ENCODE measurements around the gene CCDC51. TPM values are rescaled to one million over a fixed set of nuclear protein-coding genes. Genes with fewer than 3 reads are reported as not detected.
"Not testable (repeated sequence)": the region's sequence is repeated elsewhere in the genome, so short reads cannot be mapped to it uniquely, and the experiment has no call there.

The CCDC51 gene
- total RNA-seq, 1 experiment from 2014 or later, result 23.3 TPM

DNA sequence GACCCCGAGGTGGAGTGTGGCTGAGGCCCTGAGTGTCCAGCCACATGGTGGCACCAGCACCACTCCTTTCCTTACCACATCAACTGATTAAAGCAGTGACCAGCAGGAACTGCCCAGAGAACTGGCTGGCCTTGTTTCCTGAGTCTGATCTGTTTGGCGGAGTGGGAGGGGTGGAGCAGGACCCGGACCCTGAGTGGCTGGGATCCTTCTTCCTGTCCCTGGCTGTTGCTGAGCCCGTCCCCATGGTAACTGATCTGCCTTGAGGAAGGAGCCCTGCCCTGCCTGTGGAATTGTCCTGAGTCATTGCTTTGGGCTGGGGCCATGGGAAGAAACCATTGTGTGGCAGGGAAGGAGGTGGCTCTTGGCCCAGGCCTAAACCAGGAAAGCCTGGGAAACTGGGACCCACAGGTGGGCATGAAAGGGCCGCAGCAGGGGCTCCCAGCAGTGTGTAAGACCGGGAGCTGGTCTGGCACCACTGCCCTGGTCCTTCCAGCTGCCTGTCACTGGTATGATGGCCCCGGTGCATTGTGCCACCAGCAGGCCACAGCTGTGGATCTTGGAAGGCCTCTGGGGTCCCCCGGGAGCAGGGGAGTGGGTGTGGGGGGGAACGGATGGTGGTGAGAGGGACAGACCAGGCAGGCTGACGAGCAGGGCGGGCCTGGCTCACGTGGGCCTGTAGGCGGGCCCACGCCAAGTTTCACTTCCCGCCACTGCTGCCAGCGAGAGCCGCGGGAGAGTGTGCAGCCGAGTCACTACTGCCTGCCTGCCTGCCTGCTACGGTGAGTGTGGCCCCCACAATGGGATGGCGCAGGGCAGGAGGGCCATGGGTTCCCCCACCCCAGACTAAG, 25.8 kb upstream of the CCDC51 start:
- peak; percentile 99 for DNase-seq (ENCODE audit: low spot score)

DNA sequence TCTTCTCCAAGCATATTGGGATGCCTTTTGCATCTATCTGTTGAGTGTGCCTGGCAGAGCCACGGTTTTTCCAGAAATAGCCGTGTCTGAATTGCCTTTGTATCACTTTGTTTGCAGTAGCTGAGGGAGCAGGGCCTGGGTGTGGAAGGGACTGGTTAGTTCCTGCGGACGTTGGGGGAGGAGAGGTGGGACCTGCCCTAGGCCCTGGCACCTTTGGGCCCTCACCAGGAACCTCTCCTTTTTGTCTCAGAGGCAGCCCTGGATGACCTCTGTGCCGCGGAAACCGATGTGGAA, 25.3 kb upstream of the CCDC51 start:
- no peak for DNase-seq (ENCODE audit: low spot score)

DNA sequence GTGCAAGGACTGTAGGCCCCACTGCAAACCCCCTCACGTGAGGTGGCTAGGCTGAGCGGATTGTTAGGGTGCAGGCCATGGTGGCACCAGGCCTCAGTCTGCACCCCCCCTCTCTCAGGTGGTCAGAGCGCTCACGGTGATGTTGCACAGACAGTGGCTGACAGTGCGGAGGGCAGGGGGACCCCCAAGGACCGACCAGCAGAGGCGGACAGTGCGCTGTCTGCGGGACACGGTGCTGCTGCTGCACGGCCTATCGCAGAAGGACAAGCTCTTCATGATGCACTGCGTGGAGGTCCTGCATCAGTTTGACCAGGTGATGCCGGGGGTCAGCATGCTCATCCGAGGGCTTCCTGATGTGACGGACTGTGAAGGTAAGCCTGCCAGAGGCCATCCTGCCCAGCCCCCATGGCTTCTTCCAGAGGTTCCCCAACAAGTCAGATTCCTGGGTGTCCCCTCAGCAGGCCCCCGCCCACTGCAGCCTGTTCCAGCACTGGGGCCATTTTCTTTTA, 24.8 kb upstream of the CCDC51 start:
- no peak for DNase-seq (ENCODE audit: low spot score)

DNA sequence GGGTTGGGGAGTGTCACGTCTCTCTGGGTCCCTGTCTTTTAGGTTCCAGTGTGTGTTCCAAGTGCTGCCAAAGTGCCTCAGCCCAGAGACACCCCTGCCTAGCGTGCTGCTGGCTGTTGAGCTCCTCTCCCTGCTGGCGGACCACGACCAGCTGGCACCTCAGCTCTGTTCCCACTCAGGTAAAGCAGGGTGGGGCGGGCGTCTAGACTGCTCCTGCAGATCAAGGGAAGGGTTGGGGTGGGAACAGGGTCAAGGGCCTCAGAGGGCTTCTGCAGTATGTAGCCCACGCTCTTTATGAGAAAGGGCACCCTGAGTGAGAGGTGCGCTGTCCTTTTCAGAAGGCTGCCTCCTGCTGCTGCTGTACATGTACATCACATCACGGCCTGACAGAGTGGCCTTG, 23.8 kb upstream of the CCDC51 start:
- no peak for DNase-seq (ENCODE audit: low spot score)

DNA sequence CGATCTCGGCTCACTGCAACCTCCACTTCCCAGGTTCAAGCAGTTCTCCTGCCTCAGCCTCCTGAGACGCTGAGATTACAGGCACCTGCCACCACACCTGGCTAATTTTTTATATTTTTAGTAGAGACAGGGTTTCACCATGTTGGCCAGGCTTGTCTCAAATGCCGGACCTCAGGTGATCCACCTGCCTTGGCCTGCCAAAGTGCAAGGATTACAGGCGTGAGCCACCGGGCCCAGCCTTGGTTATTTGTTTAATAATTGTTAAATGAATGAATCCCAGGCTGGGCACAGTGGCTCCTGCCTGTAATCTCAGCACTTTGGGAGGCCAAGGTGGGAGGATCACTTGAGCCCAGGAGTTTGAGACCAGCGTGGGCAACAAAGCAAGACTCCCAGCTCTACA, 21.8 kb upstream of the CCDC51 start:
- not testable (repeated sequence) for DNase-seq (ENCODE audit: low spot score)

DNA sequence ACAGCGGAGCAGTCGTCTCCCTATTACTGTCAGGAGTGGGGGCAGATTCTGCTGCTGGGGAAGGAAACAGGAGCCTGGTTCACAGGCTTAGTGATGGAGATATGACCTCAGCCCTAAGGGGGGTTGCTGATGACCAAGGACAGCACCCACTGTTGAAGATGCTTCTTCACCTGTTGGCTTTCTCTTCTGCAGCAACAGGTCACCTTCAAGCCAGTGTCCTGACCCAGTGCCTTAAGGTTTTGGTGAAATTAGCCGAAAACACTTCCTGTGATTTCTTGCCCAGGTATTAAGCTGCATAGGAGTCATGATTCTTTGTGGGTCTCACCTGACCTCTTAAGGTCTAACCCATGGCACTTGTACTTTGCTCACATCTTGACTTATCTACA, 20.6 kb upstream of the CCDC51 start:
- no peak for DNase-seq (ENCODE audit: low spot score)

DNA sequence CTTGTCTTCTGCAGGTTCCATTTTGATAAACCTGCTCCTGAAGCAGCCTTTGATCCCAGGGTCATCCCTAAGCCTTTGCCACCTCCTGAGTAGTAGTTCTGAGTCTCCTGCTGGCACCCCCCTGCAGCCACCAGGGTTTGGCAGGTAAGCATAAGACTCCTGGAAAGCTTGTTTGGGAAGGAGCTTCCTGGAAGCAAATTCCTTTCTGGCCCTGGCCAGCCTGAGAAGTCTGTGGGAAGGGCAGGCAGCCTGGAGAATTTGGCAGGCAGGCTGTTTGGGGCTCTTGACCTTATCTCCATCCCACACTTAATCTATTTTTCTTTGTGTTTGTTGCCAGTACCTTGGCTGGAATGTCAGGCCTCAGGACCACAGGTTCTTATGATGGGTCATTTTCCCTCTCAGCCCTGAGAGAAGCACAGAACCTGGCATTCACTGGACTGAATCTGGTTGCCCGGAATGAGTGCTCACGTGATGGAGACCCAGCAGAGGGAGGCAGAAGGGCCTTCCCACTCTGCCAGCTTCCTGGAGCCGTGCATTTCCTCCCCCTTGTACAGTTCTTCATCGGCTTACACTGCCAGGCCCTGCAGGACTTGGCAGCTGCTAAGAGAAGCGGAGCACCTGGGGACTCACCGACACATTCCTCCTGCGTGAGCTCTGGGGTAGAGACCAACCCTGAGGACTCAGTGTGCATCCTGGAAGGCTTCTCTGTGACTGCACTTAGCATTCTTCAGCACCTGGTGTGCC, 20.0 kb upstream of the CCDC51 start:
- no peak for DNase-seq (ENCODE audit: low spot score)

DNA sequence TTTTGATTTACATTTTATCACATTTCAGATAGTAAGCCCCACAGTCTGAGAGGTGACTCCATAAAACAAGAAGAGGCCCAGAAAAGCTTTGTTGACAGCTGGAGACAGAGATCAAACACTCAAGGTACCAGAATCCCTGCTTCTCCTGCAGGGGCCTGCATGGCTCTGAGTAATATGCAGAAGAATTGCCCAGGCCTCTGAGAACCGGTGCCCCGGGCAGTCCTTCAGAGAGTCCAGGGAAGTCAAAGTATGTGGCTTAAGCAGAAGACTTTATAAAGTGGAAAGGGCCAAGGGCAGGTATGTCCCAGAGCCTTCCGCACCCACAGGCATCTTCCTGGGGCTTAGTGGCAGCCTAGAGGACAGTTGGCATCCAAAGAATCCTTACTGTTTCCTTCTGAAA, 19.4 kb upstream of the CCDC51 start:
- no peak for DNase-seq (ENCODE audit: low spot score)

DNA sequence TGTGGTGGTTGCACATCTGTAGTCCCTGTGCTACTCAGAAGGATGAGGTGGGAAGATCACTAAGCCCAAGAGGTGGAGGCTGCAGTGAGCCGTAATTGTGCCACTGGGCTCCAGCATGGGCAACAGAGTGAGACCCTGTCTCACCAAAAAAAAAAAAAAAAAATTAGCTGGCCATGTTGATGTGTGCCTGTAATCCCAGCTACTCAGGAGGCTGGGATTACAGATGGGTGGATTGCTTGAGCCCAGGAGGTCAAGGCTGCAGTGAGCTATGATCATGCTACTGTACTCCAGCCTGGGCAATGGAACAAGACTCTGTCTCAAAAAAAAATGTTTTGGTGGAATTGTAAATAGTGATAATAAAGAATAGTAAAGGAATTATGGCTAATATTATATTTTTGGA, 16.5 kb upstream of the CCDC51 start:
- no peak for DNase-seq (ENCODE audit: low spot score)

DNA sequence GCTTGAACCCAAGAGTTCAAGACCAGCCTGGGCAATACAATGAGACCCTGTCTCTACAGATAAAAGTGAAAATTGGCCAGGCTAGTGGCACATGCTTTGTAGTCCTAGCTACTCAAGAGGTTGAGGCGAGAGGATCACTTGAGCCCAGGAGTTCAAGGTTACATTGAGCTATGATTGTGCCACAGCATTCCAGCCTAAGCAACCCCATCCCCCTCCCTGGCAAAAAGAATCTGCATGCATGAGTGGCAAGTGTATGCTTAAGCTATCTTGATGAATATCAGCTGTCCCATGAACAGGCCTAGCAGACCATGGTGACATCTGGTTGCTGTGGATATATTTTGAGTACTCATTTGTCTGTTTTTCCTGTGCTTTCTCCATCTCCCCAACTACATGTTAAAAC, 11.4 kb upstream of the CCDC51 start:
- no peak for DNase-seq (ENCODE audit: low spot score)

DNA sequence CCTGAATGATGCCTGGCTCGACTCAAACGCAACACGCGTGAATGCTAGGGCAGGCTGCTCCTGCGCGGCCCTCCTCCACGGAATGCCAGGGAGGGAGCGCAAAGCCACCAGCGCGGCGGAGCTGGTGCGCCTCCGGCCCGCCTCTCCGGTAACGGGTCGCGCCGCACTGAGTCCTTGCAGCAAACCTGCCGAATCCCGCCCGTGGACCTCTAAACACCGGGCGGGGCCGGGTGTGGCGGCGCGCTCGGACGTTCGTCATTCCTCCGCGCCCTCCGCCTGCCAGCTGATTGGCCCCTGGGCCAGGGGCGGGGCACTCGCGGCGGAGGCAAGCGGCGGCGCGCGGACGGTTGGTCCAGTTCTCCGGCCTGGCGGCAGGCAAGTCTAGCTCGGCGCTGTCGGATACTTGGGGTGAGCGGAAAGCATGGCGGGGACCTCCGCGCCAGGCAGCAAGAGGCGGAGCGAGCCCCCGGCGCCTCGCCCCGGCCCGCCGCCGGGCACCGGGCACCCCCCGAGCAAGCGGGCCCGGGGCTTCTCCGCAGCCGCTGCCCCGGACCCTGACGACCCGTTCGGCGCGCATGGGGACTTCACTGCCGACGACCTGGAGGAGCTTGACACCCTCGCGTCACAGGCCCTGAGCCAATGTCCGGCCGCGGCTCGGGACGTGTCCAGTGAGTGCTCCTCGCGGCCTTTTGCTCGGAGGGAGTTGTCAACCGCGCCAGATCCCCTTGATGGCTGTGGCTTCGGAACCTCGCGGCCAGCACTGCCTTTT, 6.7 kb upstream of the CCDC51 start, which contains the start of gene ATRIP:
ATRIP (plus strand) TSS at position 313 of the 769 bp plus-strand sequence; CDS start at position 422, 109 bp downstream.
- peak; percentile 63 for DNase-seq (ENCODE audit: low spot score)

DNA sequence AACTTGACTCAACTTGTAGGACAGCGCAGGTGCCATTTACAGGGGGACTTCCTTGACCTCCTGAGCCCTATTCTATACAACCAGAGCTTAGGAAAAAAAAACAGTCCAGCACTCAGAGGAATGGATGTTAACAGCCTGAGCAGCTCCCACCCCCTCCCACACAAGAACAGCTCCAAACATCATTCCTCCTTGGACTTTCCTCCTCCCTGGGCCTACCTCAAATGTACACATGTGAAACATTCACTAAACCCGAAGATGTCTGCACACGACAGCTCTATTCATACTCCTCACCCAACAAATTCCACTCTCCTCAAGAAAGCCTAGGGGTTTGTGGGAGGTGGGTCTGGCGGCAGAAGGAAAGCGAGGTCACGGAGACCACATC, 6.1 kb upstream of the CCDC51 start:
- DNase-seq (ENCODE audit: low spot score), result no peak

DNA sequence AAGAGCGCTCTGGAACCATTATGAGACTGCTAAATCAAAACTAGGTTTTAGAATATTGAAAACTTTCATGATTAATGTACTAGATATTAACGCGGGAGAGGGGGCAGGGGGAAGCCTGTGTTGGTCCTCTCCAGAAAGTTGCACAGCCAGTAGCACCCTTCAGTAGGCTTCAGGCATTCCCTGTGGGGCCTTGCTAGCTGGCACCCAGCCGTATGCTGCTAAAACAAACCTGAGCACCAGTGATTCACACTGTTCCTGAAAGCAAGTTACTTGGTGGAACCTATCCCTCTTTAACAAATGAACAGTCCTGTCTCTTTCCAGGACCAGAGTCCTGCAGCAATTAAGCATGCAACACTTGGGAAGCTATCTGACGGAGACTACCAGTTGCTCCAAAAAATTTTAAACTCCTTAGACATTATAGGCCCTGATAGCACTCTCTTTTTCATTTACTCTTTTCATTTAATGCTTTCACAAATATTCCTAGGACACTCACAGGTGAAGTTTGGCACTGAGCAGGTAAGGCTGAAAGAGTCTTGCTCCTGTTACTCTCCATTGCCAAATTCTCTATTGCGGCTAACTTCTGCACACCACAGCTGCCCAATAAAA, 5.5 kb upstream of the CCDC51 start:
- no peak for DNase-seq (ENCODE audit: low spot score)

DNA sequence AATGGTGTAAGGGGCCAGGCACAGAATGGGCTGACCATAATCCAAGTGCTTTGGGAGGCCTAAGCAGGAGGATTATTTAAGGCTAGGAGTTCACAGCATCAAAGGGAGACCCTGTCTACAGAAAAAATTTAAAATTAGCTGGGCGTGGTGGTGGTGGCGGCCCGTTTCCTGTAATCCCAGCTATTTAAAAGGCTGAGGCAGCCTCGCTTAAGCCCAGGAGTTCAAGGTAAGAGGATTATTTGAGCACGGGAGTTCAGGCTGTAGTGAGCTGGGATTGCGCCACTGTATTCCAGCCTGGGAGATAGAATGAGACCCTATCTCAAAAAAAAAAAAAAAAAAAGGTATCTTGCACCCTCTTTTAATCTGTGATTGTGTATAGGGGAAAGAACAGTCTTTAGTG, 2.0 kb upstream of the CCDC51 start:
- DNase-seq (ENCODE audit: low spot score), result no peak

DNA sequence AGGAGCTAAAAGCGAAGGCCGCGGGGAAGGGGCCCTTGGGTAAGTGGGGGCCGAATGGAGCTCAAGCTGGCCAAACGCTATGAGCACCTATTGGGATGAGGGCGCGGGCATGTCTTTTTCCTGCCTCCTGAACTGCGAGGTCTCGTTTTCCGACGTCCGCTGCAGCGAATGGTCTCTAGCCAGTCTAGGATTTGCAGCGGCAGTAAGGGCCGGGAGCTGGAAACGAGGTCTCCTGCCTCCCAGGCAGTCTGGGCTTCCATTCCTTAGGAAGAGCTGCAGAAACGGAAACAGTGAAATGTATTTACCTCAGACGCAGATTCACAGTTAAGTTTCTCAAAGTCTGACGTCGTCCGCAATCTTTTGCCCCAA, 655 bp upstream of the CCDC51 start:
- no peak for DNase-seq (ENCODE audit: low spot score)

DNA sequence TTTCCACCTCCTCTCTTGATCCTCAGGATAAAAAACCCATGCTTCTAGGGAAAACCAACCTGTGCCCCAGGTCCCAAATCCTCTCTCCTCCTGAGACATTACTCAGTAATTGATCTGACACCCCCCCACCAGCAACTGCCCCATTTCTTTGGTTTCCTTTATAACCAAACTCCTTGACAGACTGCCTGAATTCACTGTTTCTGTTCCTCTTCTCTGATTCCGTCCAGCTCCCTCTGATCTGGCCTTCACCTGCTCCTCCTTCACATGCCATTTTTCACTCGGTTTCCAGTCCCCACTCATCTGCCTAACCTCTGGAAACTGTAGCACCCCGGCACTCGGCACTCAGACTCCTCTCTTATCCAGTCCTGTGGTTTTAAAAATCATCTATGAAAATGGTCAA, 2.1 kb downstream of the CCDC51 start:
- DNase-seq (ENCODE audit: low spot score), result no peak

DNA sequence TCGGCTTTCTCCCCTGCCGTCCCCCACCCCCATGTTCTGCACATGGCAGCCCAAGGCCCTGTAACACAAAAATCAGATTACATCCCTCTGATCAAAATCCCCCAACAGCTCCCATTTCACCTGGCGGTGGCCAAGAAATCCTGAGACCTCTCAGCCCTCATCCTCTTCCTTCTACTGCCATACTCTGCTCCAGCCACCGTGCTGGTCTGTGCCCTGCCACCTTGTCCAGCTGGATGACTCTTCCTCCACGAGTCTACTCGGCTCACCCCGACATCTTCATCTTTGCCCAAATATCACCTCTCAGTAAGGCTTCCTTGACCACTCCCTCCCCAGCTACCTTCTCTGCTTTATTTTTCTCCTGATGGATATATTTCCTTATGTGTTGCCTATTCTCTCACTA, 3.1 kb downstream of the CCDC51 start:
- no peak for DNase-seq (ENCODE audit: low spot score)

DNA sequence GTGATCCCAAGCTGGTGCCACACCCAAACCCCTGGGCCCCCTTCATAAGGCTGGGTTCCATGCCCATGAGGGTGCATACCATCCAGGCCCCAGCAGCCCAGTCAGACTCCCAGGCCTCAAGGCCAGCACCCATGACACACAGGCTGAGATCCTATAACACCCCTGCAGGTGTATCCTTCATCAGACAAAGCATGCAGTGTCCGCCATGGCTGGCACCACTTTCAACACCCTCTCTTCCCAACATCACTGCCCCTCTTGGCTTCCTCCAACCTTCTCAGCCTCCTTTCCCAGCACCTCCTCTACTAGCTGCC, 3.5 kb downstream of the CCDC51 start:
- DNase-seq (ENCODE audit: low spot score), result no peak

DNA sequence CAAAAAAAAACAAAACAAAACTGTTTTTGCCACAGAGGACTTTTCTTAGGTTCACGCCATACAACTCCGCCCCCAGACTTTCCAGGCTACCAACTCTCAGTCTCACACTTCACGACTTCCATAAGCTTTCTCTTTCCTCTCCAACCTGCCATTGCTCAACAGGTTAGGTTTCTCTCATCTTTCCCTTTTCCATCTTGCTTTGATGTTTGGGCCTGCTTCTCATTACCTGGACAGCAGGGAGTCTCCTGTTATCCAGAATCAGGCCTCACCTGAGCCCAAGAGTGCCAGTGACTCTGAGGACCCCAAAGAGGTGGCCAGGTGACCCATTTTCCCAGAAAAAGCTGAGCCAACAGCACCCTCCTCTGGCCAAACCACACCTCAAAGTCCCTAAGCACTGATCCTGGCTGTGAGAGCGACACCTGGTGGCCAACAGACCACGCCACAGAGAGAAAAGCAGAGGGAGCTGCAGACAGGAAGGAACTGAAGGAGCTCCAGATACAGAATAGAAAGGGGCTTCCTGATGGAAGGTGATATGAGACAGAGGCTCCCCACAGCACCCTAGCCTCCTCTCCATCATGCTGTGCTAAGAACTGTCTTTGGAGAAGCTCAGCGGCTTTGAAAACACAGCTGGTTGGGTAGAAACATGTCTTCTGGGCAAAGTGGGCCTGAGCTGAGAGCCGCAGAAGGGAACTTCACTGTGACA, 4.0 kb downstream of the CCDC51 start:
- peak; percentile 65 for DNase-seq (ENCODE audit: low spot score)

DNA sequence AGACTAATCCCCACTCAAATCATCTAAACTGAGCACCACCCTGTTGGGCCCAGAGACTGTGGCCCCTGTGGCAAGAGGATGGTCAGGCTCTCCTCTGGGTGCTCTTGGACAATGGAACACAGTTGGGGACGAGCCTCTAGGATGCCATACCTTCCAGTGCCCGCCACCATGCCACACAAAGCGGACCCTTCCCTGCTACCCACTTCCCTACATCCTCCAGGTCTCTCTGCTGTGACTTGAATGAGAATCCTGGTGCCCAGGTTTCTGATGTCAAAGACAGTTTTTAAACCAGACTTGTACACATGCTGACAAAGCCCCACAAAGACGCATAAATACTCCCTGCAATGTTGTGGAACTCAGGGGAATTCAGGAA, 4.7 kb downstream of the CCDC51 start:
- DNase-seq (ENCODE audit: low spot score), result no peak

DNA sequence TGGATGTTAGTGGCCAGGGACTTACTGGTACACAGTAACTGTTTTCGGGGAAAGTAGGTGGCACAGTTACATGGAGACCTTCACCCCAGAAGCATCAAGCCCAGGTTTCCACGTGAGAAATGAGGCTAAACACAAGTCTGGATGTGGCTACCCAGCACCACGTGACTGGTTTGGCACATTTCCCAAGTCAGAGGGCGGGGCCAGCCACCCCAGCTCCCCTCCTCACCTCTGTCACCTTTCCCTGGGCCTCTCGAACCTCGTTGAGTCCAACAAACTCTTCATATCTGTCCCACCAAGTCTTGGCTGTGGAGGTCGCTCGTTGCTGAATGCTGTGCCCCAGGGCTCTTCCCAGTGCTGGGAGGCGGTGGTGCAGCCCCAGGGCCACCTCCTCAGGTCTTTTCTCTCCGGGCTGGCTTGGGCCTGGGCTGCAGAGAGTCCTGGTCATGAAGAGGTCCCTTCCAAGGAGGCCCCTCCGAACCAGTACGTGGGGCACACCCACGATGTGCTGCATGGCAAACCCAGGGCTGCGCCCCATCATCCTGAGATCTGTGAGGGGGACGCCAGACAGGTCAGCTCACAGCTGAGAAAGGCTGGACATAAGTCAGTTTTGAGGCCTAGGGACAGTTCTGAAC, 5.2 kb downstream of the CCDC51 start:
- DNase-seq (ENCODE audit: low spot score), result no peak

Data from H4 (cell line).